Chondrocyte (in vitro differentiated cells): ENCODE data around the gene ZNF638. TPM values are rescaled to one million over a fixed set of nuclear protein-coding genes. Genes with fewer than 3 reads are reported as not detected.

Experiments used
- DNase-seq: peaks from one replicate; pipeline ENCODE4 v3.0.0; 2021; ENCODE audit warnings: mixed read lengths, low spot score
- H3K27ac Mint-ChIP-seq: one replicate; pipeline ENCODE4 v1.8.0; 2021; ENCODE audit warnings: mild to moderate bottlenecking, moderate library complexity, mixed read lengths; ENCODE audit not compliant: unreplicated experiment
- H3K27me3 Mint-ChIP-seq: 2 replicates; pipeline ENCODE4 v1.8.0; 2021; ENCODE audit warnings: low read depth, mixed read lengths
- H3K36me3 Mint-ChIP-seq: 2 replicates; pipeline ENCODE4 v1.8.0; 2021; ENCODE audit warnings: low read depth, mixed read lengths
- H3K4me1 Mint-ChIP-seq: 2 replicates; pipeline ENCODE4 v1.8.0; 2021; ENCODE audit warnings: low read depth, mild to moderate bottlenecking, mixed read lengths
- H3K4me3 Mint-ChIP-seq: one replicate; pipeline ENCODE4 v1.8.0; 2021; ENCODE audit warnings: mild to moderate bottlenecking, moderate library complexity, mixed read lengths; ENCODE audit not compliant: unreplicated experiment
- H3K9me3 Mint-ChIP-seq: 2 replicates; pipeline ENCODE4 v1.8.0; 2021; ENCODE audit warnings: low read depth, mixed read lengths
- CTCF ChIP-seq: fragments of 200-600 bp; sonication (generic); IDR thresholded peaks from 2 replicates; pipeline ENCODE4 v1.5.0; 2021; ENCODE audit warnings: antibody characterized with exemption, mild to moderate bottlenecking, moderate library complexity
- total RNA-seq: library from RNA; stranded (reverse); gene quantifications from 3 replicates; pipeline ENCODE4 v1.2.1, GENCODE V29; 2021

ZNF638 gene
- total RNA-seq, 1 donor from 2014 or later = 79.8 TPM

GRCh38 chr2:71464389-71464788 is 132.8 kb downstream of the ZNF638 start:
- H3K36me3 Mint-ChIP-seq = no peaks in the 10 kb centered on the region
- H3K4me3 Mint-ChIP-seq = no peak overlapping the region
- H3K9me3 Mint-ChIP-seq = no peaks in the 10 kb centered on the region
- no peak for TF ChIP-seq CTCF
- no peak for DNase-seq
- H3K27me3 Mint-ChIP-seq = no peaks in the 10 kb centered on the region
- H3K4me1 Mint-ChIP-seq = peaks cover 47% of the 10 kb centered on the region
- no peak overlapping the region for H3K27ac Mint-ChIP-seq

- H3K4me3 Mint-ChIP-seq = no peak overlapping the region
- no peaks in the 10 kb centered on the region for H3K9me3 Mint-ChIP-seq
- no peaks in the 10 kb centered on the region for H3K27me3 Mint-ChIP-seq
- no peaks in the 10 kb centered on the region for H3K36me3 Mint-ChIP-seq
- peaks cover 51% of the 10 kb centered on the region for H3K4me1 Mint-ChIP-seq
- DNase-seq = peak; percentile 59
- TF ChIP-seq CTCF = no peak
- H3K27ac Mint-ChIP-seq = no peak overlapping the region
These were observed 133.8 kb downstream of the ZNF638 start for GRCh38 chr2:71465356-71465755.

- no peak for DNase-seq
- no peak overlapping the region for H3K4me3 Mint-ChIP-seq
- no peak for TF ChIP-seq CTCF
- peaks cover 50% of the 10 kb centered on the region for H3K4me1 Mint-ChIP-seq
- H3K27me3 Mint-ChIP-seq = no peaks in the 10 kb centered on the region
- no peak overlapping the region for H3K27ac Mint-ChIP-seq
- no peaks in the 10 kb centered on the region for H3K9me3 Mint-ChIP-seq
- H3K36me3 Mint-ChIP-seq = no peaks in the 10 kb centered on the region
These were observed 134.3 kb downstream of the ZNF638 start for GRCh38 chr2:71465961-71466300.

GRCh38 chr2:71466301-71467179 is 135.0 kb downstream of the ZNF638 start:
- Mint-ChIP-seq H3K9me3 (no peaks in the 10 kb centered on the region), H3K4me3 (no peak overlapping the region), H3K27me3 (no peaks in the 10 kb centered on the region), H3K4me1 (peaks cover 50% of the 10 kb centered on the region), H3K36me3 (no peaks in the 10 kb centered on the region), H3K27ac (peak overlapping the region; percentile 74)
- DNase-seq = peak; percentile 91
- TF ChIP-seq CTCF = no peak

GRCh38 chr2:71467180-71467815 is 135.7 kb downstream of the ZNF638 start:
- Mint-ChIP-seq H3K4me1 (peaks cover 57% of the 10 kb centered on the region), H3K4me3 (no peak overlapping the region), H3K9me3 (no peaks in the 10 kb centered on the region), H3K36me3 (peaks cover under 1% of the 10 kb centered on the region), H3K27ac (peak overlapping the region; percentile 74), H3K27me3 (no peaks in the 10 kb centered on the region)
- no peak for TF ChIP-seq CTCF
- DNase-seq = no peak
